Lower lobe of right lung (tissue), 2 donors: Measurements from ENCODE around the gene LIPA. TPM values are rescaled to one million over a fixed set of nuclear protein-coding genes. Genes with fewer than 3 reads are reported as not detected.

Experiments
- ATAC-seq, 2 donors: fragments of 200-7000 bp; cut with Tn5 transposase; one replicate each; pipeline ENCODE4 v1.9.1; 2020 to 2022; ENCODE audit warnings: mild to moderate bottlenecking in 2 of 2, moderate library complexity in 2 of 2
- DNase-seq: peaks from one replicate; pipeline ENCODE4 v3.0.0-alpha.2; 2020
- H3K27ac ChIP-seq: fragments of 200-600 bp; one replicate; pipeline ENCODE4 v1.8.0; 2022
- H3K27me3 ChIP-seq: fragments of 200-600 bp; one replicate; pipeline ENCODE4 v1.8.0; 2022; ENCODE audit warnings: low read depth
- H3K36me3 ChIP-seq: fragments of 200-600 bp; one replicate; pipeline ENCODE4 v1.8.0; 2022; ENCODE audit warnings: mild to moderate bottlenecking
- H3K4me1 ChIP-seq: fragments of 200-600 bp; one replicate; pipeline ENCODE4 v1.8.0; 2022
- H3K4me3 ChIP-seq: fragments of 200-600 bp; one replicate; pipeline ENCODE4 v1.8.0; 2022; ENCODE audit warnings: mild to moderate bottlenecking
- H3K9me3 ChIP-seq: fragments of 200-600 bp; one replicate; pipeline ENCODE4 v1.8.0; 2022
- intact Hi-C: fragments of 100-400 bp; cut with DNase I; formaldehyde crosslinking; loops from one replicate; pipeline ENCODE4 v1.11.0; 2022
- total RNA-seq: library from RNA; stranded (reverse); fragmentation: NEBNext Ultra II Directional; extraction: Animal tissue kit (Norgen Biotek cat#: 25700); gene quantifications from one replicate; pipeline ENCODE4 v1.2.1, GENCODE V29; 2021
- TF ChIP-seq, protein P1 (sequence below): fragments of 200-600 bp; IDR thresholded peaks from one replicate; pipeline ENCODE4 v1.8.0; 2022; ENCODE audit warnings: antibody characterized with exemption, mild to moderate bottlenecking
- donor health status: DM: no; HTN: yes; CAD: no; lungs with severe emphysema.

Gene LIPA
- total RNA-seq, 1 donor from 2014 or later, result 174 TPM

DNA sequence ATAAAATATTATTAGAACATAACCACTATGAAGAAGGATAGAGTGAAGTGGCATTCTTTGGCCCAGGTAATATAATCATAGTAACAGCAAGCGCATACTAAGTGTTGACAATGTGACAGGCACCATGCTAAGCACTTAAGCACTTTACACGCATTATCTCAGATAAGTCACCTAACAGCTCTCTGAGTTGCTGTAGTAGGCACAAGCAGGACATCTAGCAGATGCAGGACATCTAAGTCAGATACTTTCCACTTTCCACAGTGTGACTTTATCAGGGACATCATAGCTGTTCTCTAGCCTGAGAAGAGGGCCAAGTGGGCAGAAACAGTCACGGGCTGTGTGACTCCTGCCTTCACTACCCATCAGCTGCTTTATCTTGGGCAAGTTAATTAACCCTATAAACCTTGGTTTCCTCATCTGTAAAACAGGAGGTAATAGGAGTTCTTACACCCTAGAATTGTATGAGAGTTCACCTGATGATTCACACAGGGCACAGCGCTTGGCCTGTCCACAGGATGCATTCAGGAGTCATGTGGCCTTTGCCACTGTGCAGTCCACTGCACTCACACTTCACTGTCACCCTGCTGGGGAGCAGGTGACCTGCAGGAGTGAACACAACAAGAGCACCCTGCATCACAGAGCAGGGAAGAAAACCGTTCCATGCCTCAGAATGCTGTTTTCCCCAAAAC lies 12.5 kb downstream of the LIPA start:
- no peaks in the 10 kb centered on the region for H3K27me3 ChIP-seq

DNA sequence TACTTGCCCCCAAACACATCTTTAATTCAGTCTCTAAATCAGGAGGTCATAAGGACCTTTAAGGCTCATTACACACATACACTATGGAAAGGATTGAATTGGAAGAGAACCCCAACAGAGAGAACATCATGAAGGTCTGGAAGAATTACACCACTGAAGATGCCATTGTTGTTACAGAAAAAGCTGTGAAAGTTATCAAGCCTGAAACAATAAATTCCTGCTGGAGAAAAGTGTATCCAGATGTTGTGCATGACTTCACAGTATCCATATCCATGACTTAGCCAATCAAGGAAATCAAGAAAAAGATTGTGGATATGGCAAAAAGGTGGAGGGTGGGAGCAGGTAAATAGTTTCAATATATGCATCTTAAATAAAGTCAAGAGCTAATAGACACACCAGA lies 13.7 kb downstream of the LIPA start:
- peaks cover 27% of the 10 kb centered on the region for H3K4me1 ChIP-seq
- no peaks in the 10 kb centered on the region for H3K9me3 ChIP-seq
- no peak overlapping the region for H3K4me3 ChIP-seq
- DNase-seq, result no peak
- H3K36me3 ChIP-seq, result peaks cover 33% of the 10 kb centered on the region
- ATAC-seq, result no peak
- intact Hi-C loops, result no loop called here
- H3K27ac ChIP-seq, result no peak overlapping the region
- TF ChIP-seq, protein P1, sequence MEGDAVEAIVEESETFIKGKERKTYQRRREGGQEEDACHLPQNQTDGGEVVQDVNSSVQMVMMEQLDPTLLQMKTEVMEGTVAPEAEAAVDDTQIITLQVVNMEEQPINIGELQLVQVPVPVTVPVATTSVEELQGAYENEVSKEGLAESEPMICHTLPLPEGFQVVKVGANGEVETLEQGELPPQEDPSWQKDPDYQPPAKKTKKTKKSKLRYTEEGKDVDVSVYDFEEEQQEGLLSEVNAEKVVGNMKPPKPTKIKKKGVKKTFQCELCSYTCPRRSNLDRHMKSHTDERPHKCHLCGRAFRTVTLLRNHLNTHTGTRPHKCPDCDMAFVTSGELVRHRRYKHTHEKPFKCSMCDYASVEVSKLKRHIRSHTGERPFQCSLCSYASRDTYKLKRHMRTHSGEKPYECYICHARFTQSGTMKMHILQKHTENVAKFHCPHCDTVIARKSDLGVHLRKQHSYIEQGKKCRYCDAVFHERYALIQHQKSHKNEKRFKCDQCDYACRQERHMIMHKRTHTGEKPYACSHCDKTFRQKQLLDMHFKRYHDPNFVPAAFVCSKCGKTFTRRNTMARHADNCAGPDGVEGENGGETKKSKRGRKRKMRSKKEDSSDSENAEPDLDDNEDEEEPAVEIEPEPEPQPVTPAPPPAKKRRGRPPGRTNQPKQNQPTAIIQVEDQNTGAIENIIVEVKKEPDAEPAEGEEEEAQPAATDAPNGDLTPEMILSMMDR, result no peak
- no peaks in the 10 kb centered on the region for H3K27me3 ChIP-seq

More for the DNA sequence above, 12.5 kb downstream of the LIPA start:
- Histone ChIP-seq H3K4me1 (peaks cover 37% of the 10 kb centered on the region), H3K4me3 (no peak overlapping the region), H3K27ac (no peak overlapping the region), H3K9me3 (no peaks in the 10 kb centered on the region), H3K36me3 (peaks cover 34% of the 10 kb centered on the region)
- ATAC-seq (no peak), DNase-seq (no peak)
- TF ChIP-seq, protein P1, result no peak
- intact Hi-C loops, result no loop called here

DNA sequence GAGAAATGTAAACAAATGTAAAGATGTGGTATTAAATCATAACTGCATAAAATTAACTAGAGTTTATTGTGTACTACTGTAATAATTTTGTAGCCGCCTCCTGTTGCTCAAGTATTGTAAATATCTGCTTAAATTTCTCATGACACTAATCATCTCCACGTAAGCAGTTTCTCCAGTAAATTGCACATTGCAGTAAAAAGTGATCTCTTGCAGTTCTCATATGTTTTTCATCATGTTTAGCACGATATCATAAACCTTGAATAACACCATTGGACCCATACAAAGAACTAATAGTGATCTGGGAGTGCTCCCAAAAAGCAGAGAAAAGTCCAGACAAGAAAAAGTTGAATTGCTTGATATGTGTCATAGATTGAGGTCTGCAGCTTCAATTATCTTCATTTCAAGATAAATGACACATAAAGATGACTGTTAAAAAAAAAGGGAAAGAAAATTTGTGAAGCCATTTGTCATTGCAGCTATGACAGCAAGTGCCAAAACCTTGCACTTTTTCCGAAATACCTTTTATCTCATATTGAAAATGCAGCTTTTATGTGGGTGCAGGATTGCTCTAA lies 15.3 kb downstream of the LIPA start:
- intact Hi-C loops, result no loop called here
- Histone ChIP-seq H3K27ac (no peak overlapping the region), H3K36me3 (peaks cover 47% of the 10 kb centered on the region)

DNA sequence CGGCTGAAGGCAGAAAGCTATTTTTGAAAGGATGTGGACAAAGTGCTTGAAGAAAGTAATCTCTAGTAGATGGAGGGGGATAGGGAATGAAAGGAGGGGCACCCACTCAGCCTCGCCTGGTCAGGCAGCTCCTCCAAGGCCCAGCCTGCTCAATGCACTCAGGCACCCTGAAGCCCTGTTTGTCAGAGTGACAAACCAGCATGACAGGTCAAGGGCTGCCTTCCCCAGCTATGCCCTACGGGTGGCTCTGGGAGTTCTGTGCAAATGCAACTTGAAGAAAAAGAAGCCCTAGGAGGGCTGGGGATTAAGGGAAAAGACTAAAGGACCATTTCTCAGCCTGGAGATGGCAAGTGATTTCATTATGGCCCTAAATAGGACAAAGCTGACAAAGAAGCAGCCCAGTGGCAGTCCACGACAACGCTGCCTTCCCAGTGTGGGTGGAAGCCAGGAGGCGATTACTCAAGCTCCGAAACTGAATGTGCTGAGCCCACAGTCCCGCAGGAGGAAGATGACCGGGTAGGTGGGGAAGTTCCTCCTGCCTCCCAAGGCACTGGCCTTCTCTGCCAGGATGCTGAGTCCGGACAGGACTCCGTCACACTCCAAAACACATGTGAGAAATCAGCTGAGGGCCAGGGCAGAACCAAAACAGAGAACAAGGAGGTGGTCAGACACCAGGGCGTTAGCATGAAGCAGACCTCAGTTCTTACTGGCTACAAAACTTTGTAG lies 16.3 kb downstream of the LIPA start:
- Histone ChIP-seq H3K36me3 (peaks cover 45% of the 10 kb centered on the region), H3K4me3 (no peak overlapping the region), H3K9me3 (no peaks in the 10 kb centered on the region), H3K4me1 (peaks cover 11% of the 10 kb centered on the region), H3K27me3 (no peaks in the 10 kb centered on the region), H3K27ac (peak overlapping the region; percentile 42)
- intact Hi-C loops, result no loop called here
- peak; percentile 82 to 90 for ATAC-seq
- peak; percentile 83 for DNase-seq
- TF ChIP-seq, protein P1, result no peak

More for the DNA sequence above, 15.3 kb downstream of the LIPA start:
- no peak overlapping the region for H3K4me3 ChIP-seq
- no peak for ATAC-seq
- no peaks in the 10 kb centered on the region for H3K27me3 ChIP-seq
- no peaks in the 10 kb centered on the region for H3K9me3 ChIP-seq
- no peak for DNase-seq
- TF ChIP-seq, protein P1, result no peak
- peaks cover 14% of the 10 kb centered on the region for H3K4me1 ChIP-seq

DNA sequence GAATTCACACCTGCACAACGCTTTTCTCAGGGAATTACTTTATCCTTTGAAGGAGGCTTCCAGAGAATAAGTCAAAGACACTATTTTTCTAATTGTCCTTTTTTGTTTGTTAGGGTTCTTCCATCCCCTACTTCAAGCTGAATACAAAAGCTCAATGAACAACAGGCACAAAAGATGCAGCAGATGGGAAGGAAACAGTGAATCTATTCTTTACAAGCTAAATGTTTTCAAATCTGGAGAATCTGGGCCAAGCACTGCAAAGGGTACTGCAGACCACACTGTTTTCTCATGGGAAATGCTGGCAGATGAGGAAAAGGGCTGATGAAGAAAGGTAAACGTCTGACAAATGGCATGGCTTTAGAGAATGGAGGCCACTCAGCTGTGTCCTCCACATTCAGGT lies 18.5 kb downstream of the LIPA start:
- Histone ChIP-seq H3K4me3 (no peak overlapping the region), H3K4me1 (peaks cover 11% of the 10 kb centered on the region), H3K27ac (no peak overlapping the region), H3K27me3 (no peaks in the 10 kb centered on the region), H3K36me3 (peaks cover 33% of the 10 kb centered on the region), H3K9me3 (no peaks in the 10 kb centered on the region)
- no peak for ATAC-seq
- TF ChIP-seq, protein P1, result no peak
- DNase-seq, result no peak
- intact Hi-C loops, result no loop called here
